Neural progenitor cell (in vitro differentiated cells): Measurements from ENCODE around the gene UBALD2.

Experiments
- CTCF ChIP-seq: fragments of 200-600 bp; sonication (generic); IDR thresholded peaks from 2 replicates; pipeline ENCODE4 v1.5.1; 2017; ENCODE audit warnings: antibody characterized with exemption, mild to moderate bottlenecking
- EZH2 ChIP-seq: fragments of 200-600 bp; sonication (generic); IDR thresholded peaks from 2 replicates; pipeline ENCODE4 v1.6.1; 2017; ENCODE audit warnings: antibody characterized with exemption, mild to moderate bottlenecking, moderate library complexity

GRCh38 chr17:76278268-76278908, 13.2 kb downstream of the UBALD2 start:
- TF ChIP-seq CTCF (no peak), EZH2 (no peak)
